ENCODE measurements around the gene ANKRD65.
"Not testable (repeated sequence)": the region's sequence is repeated elsewhere in the genome, so short reads cannot be mapped to it uniquely, and the experiment has no call there.

GRCh38 chr1:1459156-1459555 is 38.1 kb upstream of the ANKRD65 start:
- not testable (repeated sequence) for TF ChIP-seq CTCF (IDR thresholded peaks at IDR 0.05; ENCODE audit: insufficient read depth, low read length); POLR2AphosphoS5 (IDR thresholded peaks at IDR 0.05; ENCODE audit: low read depth)
